GM12873 (cell line): ENCODE measurements around the gene DNASE1L1.

Source experiments
- TF ChIP-seq, protein P1 (sequence below): IDR thresholded peaks from 2 replicates; pipeline ENCODE4 v1.5.1; 2012; ENCODE audit warnings: low read depth, mild to moderate bottlenecking, moderate library complexity, low read length, control low read depth; ENCODE audit not compliant: insufficient read depth; ENCODE audit errors: missing control alignments

The DNASE1L1 gene

GRCh38 chrX:154367474-154368308 is 41.4 kb downstream of the DNASE1L1 start:
- TF ChIP-seq, protein P1, sequence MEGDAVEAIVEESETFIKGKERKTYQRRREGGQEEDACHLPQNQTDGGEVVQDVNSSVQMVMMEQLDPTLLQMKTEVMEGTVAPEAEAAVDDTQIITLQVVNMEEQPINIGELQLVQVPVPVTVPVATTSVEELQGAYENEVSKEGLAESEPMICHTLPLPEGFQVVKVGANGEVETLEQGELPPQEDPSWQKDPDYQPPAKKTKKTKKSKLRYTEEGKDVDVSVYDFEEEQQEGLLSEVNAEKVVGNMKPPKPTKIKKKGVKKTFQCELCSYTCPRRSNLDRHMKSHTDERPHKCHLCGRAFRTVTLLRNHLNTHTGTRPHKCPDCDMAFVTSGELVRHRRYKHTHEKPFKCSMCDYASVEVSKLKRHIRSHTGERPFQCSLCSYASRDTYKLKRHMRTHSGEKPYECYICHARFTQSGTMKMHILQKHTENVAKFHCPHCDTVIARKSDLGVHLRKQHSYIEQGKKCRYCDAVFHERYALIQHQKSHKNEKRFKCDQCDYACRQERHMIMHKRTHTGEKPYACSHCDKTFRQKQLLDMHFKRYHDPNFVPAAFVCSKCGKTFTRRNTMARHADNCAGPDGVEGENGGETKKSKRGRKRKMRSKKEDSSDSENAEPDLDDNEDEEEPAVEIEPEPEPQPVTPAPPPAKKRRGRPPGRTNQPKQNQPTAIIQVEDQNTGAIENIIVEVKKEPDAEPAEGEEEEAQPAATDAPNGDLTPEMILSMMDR = no peak

DNA sequence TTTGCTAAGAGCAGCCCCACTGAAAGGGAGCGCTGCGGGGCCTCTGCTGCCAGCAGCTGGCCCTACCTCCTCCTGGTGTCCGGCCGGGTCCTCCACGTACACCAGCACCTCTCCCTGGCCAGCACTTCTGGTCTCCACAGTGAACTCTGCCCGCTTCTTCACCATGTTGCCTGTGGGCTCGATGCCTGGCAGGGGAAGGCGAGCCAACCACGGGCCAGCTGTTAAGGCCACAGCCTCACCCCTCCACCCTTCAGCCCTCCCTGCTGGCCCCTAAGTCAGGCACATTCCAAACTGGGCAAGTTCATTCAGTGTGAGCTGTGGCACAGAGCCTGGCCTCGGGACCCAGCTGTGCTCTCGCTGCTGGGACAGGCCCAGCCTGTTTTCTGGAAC is 42.4 kb downstream of the DNASE1L1 start:
- TF ChIP-seq, protein P1 = no peak

- TF ChIP-seq, protein P1 = no peak
Observed at GRCh38 chrX:154365997-154366665, 42.9 kb downstream of the DNASE1L1 start.

- TF ChIP-seq, protein P1 = no peak
Observed at GRCh38 chrX:154365052-154365600, 43.9 kb downstream of the DNASE1L1 start.

GRCh38 chrX:154363706-154364439 is 45.2 kb downstream of the DNASE1L1 start:
- TF ChIP-seq, protein P1 = no peak

- TF ChIP-seq, protein P1 = no peak
Observed at GRCh38 chrX:154362085-154362742, 46.8 kb downstream of the DNASE1L1 start.
